ENCODE data around the gene TPGS1. TPM values are rescaled to one million over a fixed set of nuclear protein-coding genes. Genes with fewer than 3 reads are reported as not detected.

TPGS1 gene
- total and polyA plus RNA-seq, 5 donors from 2014 or later = 18.2 to 44.4 (median 34.5) TPM

GRCh38 chr19:519449-519865 lies 12.2 kb downstream of the TPGS1 start:
- H3K36me3 Mint-ChIP-seq = no peaks in the 10 kb centered on the region
- peaks cover 0 to 13% (median 0%) of the 10 kb centered on the region in 4 donors for H3K4me1 Mint-ChIP-seq
- H3K27ac Mint-ChIP-seq = no peak overlapping the region
- no peaks in the 10 kb centered on the region for H3K9me3 Mint-ChIP-seq
- Histone ChIP-seq H3K4me3 (ENCODE audit: low read depth, low read length) (no peak overlapping the region), H3K36me3 (ENCODE audit: control insufficient read depth, insufficient read depth, low read length) (no peaks in the 10 kb centered on the region), H3K27me3 (ENCODE audit: control insufficient read depth, insufficient read depth, low read length) (no peaks in the 10 kb centered on the region), H3K4me1 (ENCODE audit: control insufficient read depth, insufficient read depth, low read length, poor library complexity, severe bottlenecking) (peaks cover 12% of the 10 kb centered on the region), H3K27ac (ENCODE audit: insufficient read depth, low read length, poor library complexity, severe bottlenecking) (no peak overlapping the region), H3K9me3 (ENCODE audit: control insufficient read depth in 2 of 2, low read length in 2 of 2) (no peaks in the 10 kb centered on the region)
- DNase-seq (no peak), ATAC-seq (ENCODE audit: low read depth in 2 of 2) (no peak)
- no peak overlapping the region for H3K4me3 Mint-ChIP-seq
- no peaks in the 10 kb centered on the region for H3K27me3 Mint-ChIP-seq

GRCh38 chr19:522726-523125 lies 15.4 kb downstream of the TPGS1 start:
- Histone ChIP-seq H3K27ac (ENCODE audit: insufficient read depth, low read length, poor library complexity, severe bottlenecking) (no peak overlapping the region), H3K4me1 (ENCODE audit: control insufficient read depth, insufficient read depth, low read length, poor library complexity, severe bottlenecking) (peaks cover 12% of the 10 kb centered on the region), H3K4me3 (ENCODE audit: low read depth, low read length) (no peak overlapping the region), H3K27me3 (ENCODE audit: control insufficient read depth, insufficient read depth, low read length) (no peaks in the 10 kb centered on the region), H3K9me3 (ENCODE audit: control insufficient read depth in 2 of 2, low read length in 2 of 2) (no peaks in the 10 kb centered on the region), H3K36me3 (ENCODE audit: control insufficient read depth, insufficient read depth, low read length) (no peaks in the 10 kb centered on the region)
- Mint-ChIP-seq H3K4me1 (peaks cover 0 to 5% (median 0%) of the 10 kb centered on the region in 4 donors), H3K36me3 (no peaks in the 10 kb centered on the region), H3K9me3 (no peaks in the 10 kb centered on the region), H3K27ac (no peak overlapping the region), H3K27me3 (peaks cover 4% of the 10 kb centered on the region), H3K4me3 (peak overlapping the region in 1 of 4 donors; percentile 27)
- ATAC-seq (ENCODE audit: low read depth in 2 of 2) = no peak
- DNase-seq = no peak

- ATAC-seq (ENCODE audit: low read depth in 2 of 2) (no peak), DNase-seq (no peak)
- H3K27ac Mint-ChIP-seq = no peak overlapping the region
Measured at GRCh38 chr19:524062-524674, 16.9 kb downstream of the TPGS1 start.

GRCh38 chr19:525029-525428 lies 17.7 kb downstream of the TPGS1 start:
- Histone ChIP-seq H3K27me3 (ENCODE audit: control insufficient read depth, insufficient read depth, low read length) (no peaks in the 10 kb centered on the region), H3K4me1 (ENCODE audit: control insufficient read depth, insufficient read depth, low read length, poor library complexity, severe bottlenecking) (no peaks in the 10 kb centered on the region), H3K9me3 (ENCODE audit: control insufficient read depth in 2 of 2, low read length in 2 of 2) (no peaks in the 10 kb centered on the region), H3K36me3 (ENCODE audit: control insufficient read depth, insufficient read depth, low read length) (no peaks in the 10 kb centered on the region), H3K4me3 (ENCODE audit: low read depth, low read length) (no peak overlapping the region), H3K27ac (ENCODE audit: insufficient read depth, low read length, poor library complexity, severe bottlenecking) (no peak overlapping the region)
- ATAC-seq (ENCODE audit: low read depth in 2 of 2) (no peak), DNase-seq (no peak)
- Mint-ChIP-seq H3K27ac (no peak overlapping the region), H3K9me3 (no peaks in the 10 kb centered on the region), H3K36me3 (no peaks in the 10 kb centered on the region), H3K4me3 (peak overlapping the region in 1 of 4 donors; percentile 75), H3K27me3 (peaks cover 4% of the 10 kb centered on the region), H3K4me1 (peaks cover 0 to 11% (median 0%) of the 10 kb centered on the region in 4 donors)

More at GRCh38 chr19:524062-524674, 16.9 kb downstream of the TPGS1 start:
- no peaks in the 10 kb centered on the region for H3K27me3 ChIP-seq (ENCODE audit: control insufficient read depth, insufficient read depth, low read length)
- peaks cover 4% of the 10 kb centered on the region for H3K27me3 Mint-ChIP-seq
- no peaks in the 10 kb centered on the region for H3K9me3 ChIP-seq (ENCODE audit: control insufficient read depth in 2 of 2, low read length in 2 of 2)
- no peaks in the 10 kb centered on the region for H3K36me3 Mint-ChIP-seq
- peaks cover 5% of the 10 kb centered on the region for H3K4me1 ChIP-seq (ENCODE audit: control insufficient read depth, insufficient read depth, low read length, poor library complexity, severe bottlenecking)
- peaks cover 0 to 10% (median 0%) of the 10 kb centered on the region in 4 donors for H3K4me1 Mint-ChIP-seq
- no peak overlapping the region for H3K4me3 ChIP-seq (ENCODE audit: low read depth, low read length)
- no peak overlapping the region for H3K4me3 Mint-ChIP-seq
- no peaks in the 10 kb centered on the region for H3K36me3 ChIP-seq (ENCODE audit: control insufficient read depth, insufficient read depth, low read length)
- no peaks in the 10 kb centered on the region for H3K9me3 Mint-ChIP-seq
- no peak overlapping the region for H3K27ac ChIP-seq (ENCODE audit: insufficient read depth, low read length, poor library complexity, severe bottlenecking)

GRCh38 chr19:525857-526419 lies 18.6 kb downstream of the TPGS1 start:
- H3K27ac ChIP-seq (ENCODE audit: insufficient read depth, low read length, poor library complexity, severe bottlenecking) = no peak overlapping the region
- no peaks in the 10 kb centered on the region for H3K9me3 ChIP-seq (ENCODE audit: control insufficient read depth in 2 of 2, low read length in 2 of 2)
- H3K4me3 Mint-ChIP-seq = peak overlapping the region in 2 of 4 donors; percentile 21 to 75
- H3K4me1 ChIP-seq (ENCODE audit: control insufficient read depth, insufficient read depth, low read length, poor library complexity, severe bottlenecking) = peaks cover 5% of the 10 kb centered on the region
- DNase-seq = no peak
- no peaks in the 10 kb centered on the region for H3K27me3 ChIP-seq (ENCODE audit: control insufficient read depth, insufficient read depth, low read length)
- no peak overlapping the region for H3K4me3 ChIP-seq (ENCODE audit: low read depth, low read length)
- peaks cover 4% of the 10 kb centered on the region for H3K27me3 Mint-ChIP-seq
- H3K27ac Mint-ChIP-seq = no peak overlapping the region
- H3K36me3 ChIP-seq (ENCODE audit: control insufficient read depth, insufficient read depth, low read length) = no peaks in the 10 kb centered on the region
- peaks cover 0 to 11% (median 0%) of the 10 kb centered on the region in 4 donors for H3K4me1 Mint-ChIP-seq
- H3K36me3 Mint-ChIP-seq = no peaks in the 10 kb centered on the region
- no peaks in the 10 kb centered on the region for H3K9me3 Mint-ChIP-seq
- ATAC-seq (ENCODE audit: low read depth in 2 of 2) = no peak

GRCh38 chr19:530134-531008 lies 23.1 kb downstream of the TPGS1 start:
- no peak for DNase-seq
- peaks cover 0 to 25% (median 4%) of the 10 kb centered on the region in 4 donors for H3K4me1 Mint-ChIP-seq

GRCh38 chr19:531009-531752 lies 23.9 kb downstream of the TPGS1 start:
- peak overlapping the region; percentile 82 for H3K27ac ChIP-seq (ENCODE audit: insufficient read depth, low read length, poor library complexity, severe bottlenecking)
- H3K27me3 Mint-ChIP-seq = no peaks in the 10 kb centered on the region

More at GRCh38 chr19:530134-531008, 23.1 kb downstream of the TPGS1 start:
- Mint-ChIP-seq H3K4me3 (peak overlapping the region; percentile 78 to 91 (median 84)), H3K27ac (peak overlapping the region in 2 of 3 donors; percentile 65 to 88), H3K36me3 (no peaks in the 10 kb centered on the region), H3K9me3 (no peaks in the 10 kb centered on the region), H3K27me3 (peaks cover 2% of the 10 kb centered on the region)
- Histone ChIP-seq H3K27ac (ENCODE audit: insufficient read depth, low read length, poor library complexity, severe bottlenecking) (peak overlapping the region; percentile 82), H3K36me3 (ENCODE audit: control insufficient read depth, insufficient read depth, low read length) (no peaks in the 10 kb centered on the region), H3K27me3 (ENCODE audit: control insufficient read depth, insufficient read depth, low read length) (no peaks in the 10 kb centered on the region), H3K4me1 (ENCODE audit: control insufficient read depth, insufficient read depth, low read length, poor library complexity, severe bottlenecking) (peaks cover 23% of the 10 kb centered on the region), H3K9me3 (ENCODE audit: control insufficient read depth in 2 of 2, low read length in 2 of 2) (no peaks in the 10 kb centered on the region), H3K4me3 (ENCODE audit: low read depth, low read length) (no peak overlapping the region)
- no peak for ATAC-seq (ENCODE audit: low read depth in 2 of 2)

More at GRCh38 chr19:531009-531752, 23.9 kb downstream of the TPGS1 start:
- peak overlapping the region; percentile 32 to 69 (median 54) for H3K27ac Mint-ChIP-seq
- ATAC-seq (ENCODE audit: low read depth in 2 of 2) (peak; percentile 75 to 80), DNase-seq (peak; percentile 83 to 93 (median 85))
- H3K9me3 ChIP-seq (ENCODE audit: control insufficient read depth in 2 of 2, low read length in 2 of 2) = no peaks in the 10 kb centered on the region
- H3K9me3 Mint-ChIP-seq = no peaks in the 10 kb centered on the region
- peaks cover 0 to 25% (median 4%) of the 10 kb centered on the region in 4 donors for H3K4me1 Mint-ChIP-seq
- no peaks in the 10 kb centered on the region for H3K36me3 Mint-ChIP-seq
- H3K4me3 Mint-ChIP-seq = peak overlapping the region; percentile 72 to 91 (median 84)
- H3K4me3 ChIP-seq (ENCODE audit: low read depth, low read length) = no peak overlapping the region
- peaks cover 2% of the 10 kb centered on the region for H3K36me3 ChIP-seq (ENCODE audit: control insufficient read depth, insufficient read depth, low read length)
- H3K4me1 ChIP-seq (ENCODE audit: control insufficient read depth, insufficient read depth, low read length, poor library complexity, severe bottlenecking) = peaks cover 23% of the 10 kb centered on the region
- no peaks in the 10 kb centered on the region for H3K27me3 ChIP-seq (ENCODE audit: control insufficient read depth, insufficient read depth, low read length)

Measured in CD4-positive, CD25-positive, alpha-beta regulatory T cell (primary cell).